Measurements from ENCODE around the gene GPR107. TPM values are rescaled to one million over a fixed set of nuclear protein-coding genes. Genes with fewer than 3 reads are reported as not detected.

Gene GPR107
- total RNA-seq, 1 experiment from 2014 or later, result 13.0 TPM

DNA sequence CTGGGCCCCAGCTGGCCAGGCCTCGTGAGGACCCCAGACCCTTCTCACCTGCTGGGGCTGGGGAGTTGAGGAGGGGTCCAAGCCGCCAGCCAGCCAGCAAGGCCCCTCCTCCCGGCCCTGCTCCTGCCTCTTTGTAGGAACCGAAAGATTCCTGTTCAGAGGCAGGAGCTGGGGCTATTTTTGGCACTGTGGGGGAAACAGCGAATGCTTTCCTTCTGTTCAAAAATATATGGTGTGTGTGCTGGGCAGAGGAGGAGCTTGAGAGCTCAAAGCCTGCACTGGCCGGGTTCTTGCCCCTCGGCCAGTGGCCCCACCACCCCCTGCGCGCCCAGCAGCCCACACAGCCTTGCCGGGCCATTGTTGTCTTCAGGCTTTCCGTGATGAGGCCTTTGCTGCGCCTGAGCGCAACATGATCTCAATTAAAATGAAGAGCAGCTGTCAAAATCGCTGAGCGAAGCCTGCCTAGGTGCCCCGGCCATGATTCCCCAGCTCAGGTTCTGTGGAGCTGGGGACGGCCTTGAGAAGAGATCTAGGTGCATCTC, 131.9 kb downstream of the GPR107 start:
- Histone ChIP-seq H3K4me3 (ENCODE audit: insufficient read depth, low read depth, low read length) (no peak overlapping the region), H3K36me3 (replicated peaks; ENCODE audit: control insufficient read depth, insufficient read depth, low read length) (no peaks in the 10 kb centered on the region; the same call in 1 of the 2 replicates), H3K27me3 (ENCODE audit: control insufficient read depth, insufficient read depth, low read length) (no peaks in the 10 kb centered on the region)
- peak; percentile 88 for DNase-seq

DNA sequence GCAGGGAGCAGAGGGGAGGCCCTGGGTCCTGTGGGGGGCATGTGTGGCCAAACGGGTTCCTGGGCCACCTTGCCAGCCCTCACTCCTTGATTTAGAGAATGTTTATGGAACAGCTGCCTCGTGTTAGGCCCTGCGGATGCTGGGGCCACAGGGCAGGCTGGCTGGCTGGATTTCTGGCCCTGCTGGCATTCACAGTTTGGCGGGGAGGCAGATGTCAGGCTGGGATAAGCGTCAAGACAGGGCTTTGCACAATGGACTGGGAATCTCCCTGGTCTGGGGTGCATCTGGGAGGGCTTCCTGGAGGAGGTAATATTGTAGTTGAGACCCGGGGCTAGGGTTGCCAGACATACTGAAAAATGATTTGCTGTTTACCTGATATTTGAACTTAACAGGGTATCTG, 132.3 kb downstream of the GPR107 start:
- Histone ChIP-seq H3K27me3 (ENCODE audit: control insufficient read depth, insufficient read depth, low read length) (no peaks in the 10 kb centered on the region), H3K4me3 (ENCODE audit: insufficient read depth, low read depth, low read length) (no peak overlapping the region), H3K36me3 (replicated peaks; ENCODE audit: control insufficient read depth, insufficient read depth, low read length) (no peaks in the 10 kb centered on the region; the same call in 1 of the 2 replicates)
- DNase-seq, result no peak

DNA sequence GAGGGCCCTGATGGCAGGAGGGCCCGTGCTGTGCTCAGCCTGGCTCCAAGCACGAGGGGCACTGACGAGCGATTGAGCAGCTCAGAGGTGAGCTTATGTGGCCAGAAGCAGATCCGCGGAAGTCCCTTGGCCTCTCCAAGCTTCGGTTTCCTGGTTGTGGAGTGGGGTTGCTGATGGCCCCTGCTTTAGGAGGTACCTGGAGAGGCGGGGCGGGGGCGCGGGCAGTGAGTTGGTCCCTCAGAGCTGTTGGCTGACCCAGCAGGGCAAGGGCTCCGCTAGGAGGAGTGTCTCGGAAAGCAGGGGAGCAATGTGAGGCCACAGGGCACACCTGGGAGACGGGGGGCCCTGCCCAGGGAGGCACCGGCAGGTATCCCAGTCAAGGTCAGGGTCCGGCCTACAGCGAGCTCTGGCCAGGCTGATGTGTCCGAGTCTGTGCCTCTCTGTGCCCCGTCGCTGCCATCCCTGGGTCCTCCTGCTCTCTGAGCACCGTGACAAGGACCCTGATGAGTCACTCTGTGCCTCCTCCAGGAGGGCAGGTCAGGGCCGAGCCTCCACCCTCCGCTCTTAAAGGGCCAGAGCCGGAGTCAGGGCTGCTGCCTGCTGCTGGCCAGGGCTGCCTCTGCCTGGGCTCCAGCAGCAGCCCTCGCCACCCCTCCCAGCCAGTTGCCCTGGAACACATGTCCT, 133.3 kb downstream of the GPR107 start:
- DNase-seq, result peak; percentile 92
- Histone ChIP-seq H3K4me3 (ENCODE audit: insufficient read depth, low read depth, low read length) (no peak overlapping the region; the same call in 1 of the 2 replicates), H3K27me3 (ENCODE audit: control insufficient read depth, insufficient read depth, low read length) (no peaks in the 10 kb centered on the region), H3K36me3 (replicated peaks; ENCODE audit: control insufficient read depth, insufficient read depth, low read length) (no peaks in the 10 kb centered on the region; the same call in 1 of the 2 replicates)

DNA sequence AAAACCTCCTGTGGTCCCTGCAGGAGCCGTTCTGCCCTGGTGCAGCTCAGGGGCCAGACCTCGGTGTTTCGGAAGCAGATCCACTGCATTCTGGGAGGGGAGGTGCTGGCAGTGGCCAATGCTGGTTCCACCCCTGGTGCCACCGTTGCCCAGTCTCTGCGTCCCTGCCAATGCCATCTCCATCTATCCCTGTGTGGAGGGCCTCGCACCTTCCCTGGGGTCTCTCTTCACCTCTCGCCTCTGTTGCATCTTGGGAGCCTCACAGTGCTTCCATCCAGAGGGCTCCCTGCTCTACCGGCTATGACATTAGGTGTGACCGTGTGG, 133.8 kb downstream of the GPR107 start:
- Histone ChIP-seq H3K36me3 (replicated peaks; ENCODE audit: control insufficient read depth, insufficient read depth, low read length) (no peaks in the 10 kb centered on the region; the same call in 1 of the 2 replicates), H3K27me3 (ENCODE audit: control insufficient read depth, insufficient read depth, low read length) (no peaks in the 10 kb centered on the region), H3K4me3 (ENCODE audit: insufficient read depth, low read depth, low read length) (no peak overlapping the region)
- DNase-seq, result no peak

DNA sequence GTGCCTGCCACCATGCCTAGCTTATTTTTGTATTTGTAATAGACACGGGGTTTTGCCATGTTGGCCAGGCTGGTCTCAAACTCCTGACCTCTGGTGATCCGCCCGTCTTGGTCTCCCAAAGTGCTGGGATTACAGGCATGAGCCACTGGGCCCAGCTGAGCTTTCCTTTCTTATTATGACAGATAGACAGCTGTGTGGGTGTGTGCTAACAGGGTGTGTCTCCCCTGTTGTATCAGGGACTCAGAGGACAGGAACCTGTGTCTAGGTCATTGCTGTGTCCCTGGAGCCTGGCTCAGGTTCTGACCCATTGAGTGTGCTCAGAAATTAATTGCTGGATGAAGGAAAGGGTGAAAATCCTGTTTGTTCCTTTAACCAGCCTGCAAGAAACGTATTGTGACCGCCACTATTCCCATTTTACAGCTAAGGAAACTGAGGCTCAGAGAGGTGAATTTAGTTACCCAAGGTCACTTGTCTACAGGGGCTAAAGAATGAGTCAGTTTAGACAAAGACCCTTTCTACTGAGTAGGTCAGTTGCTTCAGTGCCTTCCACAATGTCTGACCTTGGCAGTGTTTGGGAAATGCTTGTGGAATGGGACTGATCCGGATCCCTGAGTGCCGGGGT, 135.3 kb downstream of the GPR107 start:
- Histone ChIP-seq H3K4me3 (ENCODE audit: insufficient read depth, low read depth, low read length) (no peak overlapping the region), H3K36me3 (replicated peaks; ENCODE audit: control insufficient read depth, insufficient read depth, low read length) (no peaks in the 10 kb centered on the region; the same call in 1 of the 2 replicates), H3K27me3 (ENCODE audit: control insufficient read depth, insufficient read depth, low read length) (no peaks in the 10 kb centered on the region)
- DNase-seq, result no peak

Other genes with a start within 250 kb of the GPR107 start
- gene TOR1A, start 229.8 kb upstream of the GPR107 start, total RNA-seq (2014; rRNA removed; shearing (Covaris generic)), result 22.9 and 27.1 TPM in 2 replicates
- 39.7 and 47.0 TPM in 2 replicates for gene C9orf78, start 218.6 kb upstream of the GPR107 start, total RNA-seq (2014; rRNA removed; shearing (Covaris generic))
- gene USP20, start 218.4 kb upstream of the GPR107 start, total RNA-seq (2014; rRNA removed; shearing (Covaris generic)), result 15.8 and 16.3 TPM in 2 replicates
- 16.0 and 19.6 TPM in 2 replicates for gene FNBP1, start 10.7 kb upstream of the GPR107 start, total RNA-seq (2014; rRNA removed; shearing (Covaris generic))
- gene NCS1, start 118.5 kb downstream of the GPR107 start, total RNA-seq (2014; rRNA removed; shearing (Covaris generic)), result 24.6 and 28.3 TPM in 2 replicates
- gene HMCN2, start 211.9 kb downstream of the GPR107 start, total RNA-seq (2014; rRNA removed; shearing (Covaris generic)), result 2.3 and 5.2 TPM in 2 replicates

All from H7 (cell line).